ENCODE data around the gene ZNF418.

The ZNF418 gene

GRCh38 chr19:57961785-57962184, 26.6 kb upstream of the ZNF418 start:
- no peak for TF ChIP-seq CTCF (IDR thresholded peaks at IDR 0.05; ENCODE audit: poor library complexity, severe bottlenecking)
- H3K4me1 ChIP-seq (ENCODE audit: insufficient read depth, poor library complexity, severe bottlenecking) = no peaks in the 10 kb centered on the region

DNA sequence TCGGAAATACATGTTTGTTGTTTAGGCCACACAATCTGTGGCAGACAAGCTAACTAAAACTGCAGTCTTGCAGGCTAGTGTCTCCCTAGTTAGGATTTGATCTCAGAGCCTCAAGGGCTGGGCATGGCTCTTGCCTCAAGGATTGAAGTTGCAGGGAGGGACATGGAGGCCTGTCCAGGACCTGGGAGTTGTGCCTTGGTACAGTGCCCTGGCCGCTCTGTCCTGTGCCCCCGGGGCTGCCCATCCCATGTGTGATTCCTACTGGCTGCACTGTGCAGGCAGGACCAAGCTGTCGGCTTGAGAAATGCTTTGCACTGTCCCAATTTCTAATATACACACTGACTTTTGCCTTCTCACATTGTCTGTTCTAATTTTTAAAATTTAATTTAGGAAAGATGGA, 19.8 kb upstream of the ZNF418 start:
- ATAC-seq (ENCODE audit: low read depth) = no peak
- DNase-seq (ENCODE audit: low spot score) = no peak
- Histone ChIP-seq H3K9me3 (ENCODE audit: severe bottlenecking) (peaks cover 3% of the 10 kb centered on the region), H3K4me3 (ENCODE audit: severe bottlenecking) (no peak overlapping the region), H3K27me3 (ENCODE audit: insufficient read depth, poor library complexity, severe bottlenecking) (no peaks in the 10 kb centered on the region), H3K27ac (ENCODE audit: poor library complexity, severe bottlenecking) (no peak overlapping the region), H3K36me3 (ENCODE audit: low read depth) (no peaks in the 10 kb centered on the region), H3K4me1 (ENCODE audit: insufficient read depth, poor library complexity, severe bottlenecking) (no peaks in the 10 kb centered on the region)
- TF ChIP-seq CTCF (IDR thresholded peaks at IDR 0.05; ENCODE audit: poor library complexity, severe bottlenecking) = no peak

More at GRCh38 chr19:57961785-57962184, 26.6 kb upstream of the ZNF418 start:
- peaks cover 6% of the 10 kb centered on the region for H3K9me3 ChIP-seq (ENCODE audit: severe bottlenecking)
- H3K27ac ChIP-seq (ENCODE audit: poor library complexity, severe bottlenecking) = no peak overlapping the region
- no peak for ATAC-seq (ENCODE audit: low read depth)
- no peaks in the 10 kb centered on the region for H3K27me3 ChIP-seq (ENCODE audit: insufficient read depth, poor library complexity, severe bottlenecking)
- H3K4me3 ChIP-seq (ENCODE audit: severe bottlenecking) = no peak overlapping the region
- H3K36me3 ChIP-seq (ENCODE audit: low read depth) = no peaks in the 10 kb centered on the region
- DNase-seq (ENCODE audit: low spot score) = no peak

DNA sequence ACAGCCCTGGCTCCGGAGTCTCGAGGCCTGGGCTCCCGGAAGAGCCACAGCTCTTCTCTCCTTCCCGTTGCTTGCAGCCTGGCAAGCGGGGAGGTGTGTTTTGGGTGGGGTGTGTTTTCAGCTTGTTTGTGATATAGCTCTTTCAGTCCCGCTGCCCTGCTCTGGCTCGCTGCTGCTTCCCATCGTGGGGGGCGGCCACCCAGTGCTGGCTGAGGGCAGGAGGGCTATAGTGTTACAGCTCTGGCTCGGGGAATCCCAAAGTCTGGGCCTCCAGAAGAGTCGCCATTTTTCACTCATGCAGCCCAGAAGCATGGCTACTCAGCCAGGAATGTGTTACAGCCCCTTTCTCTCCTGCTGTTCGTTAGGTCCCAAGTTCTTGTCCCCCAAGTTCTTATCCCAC, 14.5 kb upstream of the ZNF418 start:
- Histone ChIP-seq H3K9me3 (ENCODE audit: severe bottlenecking) (peaks cover 3% of the 10 kb centered on the region), H3K27ac (ENCODE audit: poor library complexity, severe bottlenecking) (no peak overlapping the region), H3K4me1 (ENCODE audit: insufficient read depth, poor library complexity, severe bottlenecking) (no peaks in the 10 kb centered on the region), H3K4me3 (ENCODE audit: severe bottlenecking) (no peak overlapping the region), H3K36me3 (ENCODE audit: low read depth) (no peaks in the 10 kb centered on the region), H3K27me3 (ENCODE audit: insufficient read depth, poor library complexity, severe bottlenecking) (no peaks in the 10 kb centered on the region)
- DNase-seq (ENCODE audit: low spot score) (no peak), ATAC-seq (ENCODE audit: low read depth) (no peak)
- TF ChIP-seq CTCF (IDR thresholded peaks at IDR 0.05; ENCODE audit: poor library complexity, severe bottlenecking) = no peak

- peaks cover 5% of the 10 kb centered on the region for H3K9me3 ChIP-seq (ENCODE audit: severe bottlenecking)
- no peaks in the 10 kb centered on the region for H3K4me1 ChIP-seq (ENCODE audit: insufficient read depth, poor library complexity, severe bottlenecking)
- H3K4me3 ChIP-seq (ENCODE audit: severe bottlenecking) = no peak overlapping the region
- DNase-seq (ENCODE audit: low spot score) = no peak
- no peaks in the 10 kb centered on the region for H3K36me3 ChIP-seq (ENCODE audit: low read depth)
- no peak overlapping the region for H3K27ac ChIP-seq (ENCODE audit: poor library complexity, severe bottlenecking)
- TF ChIP-seq CTCF (IDR thresholded peaks at IDR 0.05; ENCODE audit: poor library complexity, severe bottlenecking) = no peak
- no peaks in the 10 kb centered on the region for H3K27me3 ChIP-seq (ENCODE audit: insufficient read depth, poor library complexity, severe bottlenecking)
- no peak for ATAC-seq (ENCODE audit: low read depth)
Measured at GRCh38 chr19:57949296-57949695, 14.1 kb upstream of the ZNF418 start.

GRCh38 chr19:57947419-57948134, 12.4 kb upstream of the ZNF418 start, which contains the start of gene ZNF256:
ZNF256 (minus strand) TSS chr19:57947706; CDS start chr19:57947474, 232 bp downstream.
- Histone ChIP-seq H3K4me3 (ENCODE audit: severe bottlenecking) (peak within 1 kb of the TSS; percentile 70), H3K27me3 (ENCODE audit: insufficient read depth, poor library complexity, severe bottlenecking) (no peaks in the 10 kb centered on the region), H3K4me1 (ENCODE audit: insufficient read depth, poor library complexity, severe bottlenecking) (no peaks in the 10 kb centered on the region), H3K36me3 (ENCODE audit: low read depth) (peaks cover 13% of the 10 kb centered on the region), H3K9me3 (ENCODE audit: severe bottlenecking) (peaks cover 11% of the 10 kb centered on the region), H3K27ac (ENCODE audit: poor library complexity, severe bottlenecking) (peak within 1 kb of the TSS; percentile 26)
- peak; percentile 97 for ATAC-seq (ENCODE audit: low read depth)
- DNase-seq (ENCODE audit: low spot score) = peak; percentile 96
- peak; percentile 73 for TF ChIP-seq CTCF (IDR thresholded peaks at IDR 0.05; ENCODE audit: poor library complexity, severe bottlenecking)

Data from RWPE2 (cell line).